Sigmoid colon (tissue), 7 donors: ENCODE data around the gene RPL19. TPM values are rescaled to one million over a fixed set of nuclear protein-coding genes. Genes with fewer than 3 reads are reported as not detected.

Experiments used
- DNase-seq: peaks from one replicate; pipeline ENCODE4 v3.0.0-alpha.2; 2019
- H3K27ac ChIP-seq, 4 donors: fragments of 200-600 bp; sonication (generic); one replicate each; pipeline ENCODE4 v1.5.1; 2016 to 2019; ENCODE audit warnings: mild to moderate bottlenecking in 1 of 4
- H3K27me3 ChIP-seq, 3 donors: fragments of 200-600 bp; sonication (generic); one replicate each; pipeline ENCODE4 v1.5.1; 2019; ENCODE audit warnings: mild to moderate bottlenecking in 1 of 3
- H3K36me3 ChIP-seq, 4 donors: fragments of 200-600 bp; sonication (generic); one replicate each; pipeline ENCODE4 v1.5.1; 2016 to 2019
- H3K4me1 ChIP-seq, 4 donors: fragments of 200-600 bp; sonication (generic); one replicate each; pipeline ENCODE4 v1.5.1; 2017 to 2019
- H3K4me3 ChIP-seq, 4 donors: fragments of 200-600 bp; sonication (generic); one replicate each; pipeline ENCODE4 v1.5.1; 2017 to 2019; ENCODE audit warnings: mild to moderate bottlenecking in 2 of 4, moderate library complexity in 1 of 4
- H3K9me3 ChIP-seq, 4 donors: fragments of 200-600 bp in 3 of 4; sonication (generic) in 3 of 4; one replicate each; pipeline versions ENCODE4 v1.5.1 to v1.6.1; 2013 to 2019
- CTCF ChIP-seq, 4 experiments: fragments of 450-650 bp in 3 of 4; fragments of 200-600 bp in 1 of 4; IDR thresholded peaks; one replicate each; pipeline ENCODE4 v1.5.1; 2016 to 2019; ENCODE audit warnings: antibody characterized with exemption in 4 of 4, mild to moderate bottlenecking in 3 of 4, moderate library complexity in 2 of 4
- EP300 ChIP-seq, 4 donors: sonication (generic); formaldehyde crosslinking; IDR thresholded peaks; one replicate each; pipeline ENCODE4 v1.6.1; 2017; ENCODE audit warnings: antibody characterized with exemption in 4 of 4
- POLR2A ChIP-seq, 2 donors: fragments of 450-650 bp; IDR thresholded peaks; one replicate each; pipeline ENCODE4 v1.6.1; 2016; ENCODE audit warnings: antibody characterized with exemption in 2 of 2, mild to moderate bottlenecking in 2 of 2, moderate library complexity in 2 of 2
- POLR2AphosphoS5 ChIP-seq, 4 donors: sonication (generic); formaldehyde crosslinking; IDR thresholded peaks; one replicate each; pipeline ENCODE4 v1.6.1; 2017; ENCODE audit warnings: antibody characterized with exemption in 4 of 4
- WGBS, 2 donors: extraction: QIAGEN DNeasy Blood & Tissue Kit; methylation state at CpG; one replicate each; pipeline ENCODE4 v1.1.7; 2013; 5-methylcytosine and 5-hydroxymethylcytosine counted together
- intact Hi-C: fragments of 100-400 bp; cut with DNase I; formaldehyde crosslinking; loops from one replicate; pipeline ENCODE4 v1.15.1; 2023
- polyA plus RNA-seq, 3 donors: library from polyadenylated mRNA; stranded (reverse); fragments of 200-250 nt; gene quantifications; one replicate each; pipeline ENCODE4 v1.2.3, GENCODE V29; 2013
- total RNA-seq, 4 donors: library from RNA; depleted of rRNA; stranded (reverse); fragments of >200 nt; gene quantifications; one replicate each; pipeline ENCODE4 v1.1.0, GENCODE V29; 2016
- donor health status: healthy with polysubstance abuse.
- donor health status: Bipolar disorder and iron deficiency.
- donor health status: healthy.

The RPL19 gene
- total and polyA plus RNA-seq, 7 donors = 2,689 to 4,685 (median 3,919) TPM

GRCh38 chr17:39151943-39152818, 47.9 kb upstream of the RPL19 start:
- Histone ChIP-seq H3K27ac (peak overlapping the region; percentile 89 to 96 (median 90)), H3K27me3 (peaks cover 14 to 23% (median 15%) of the 10 kb centered on the region in 3 donors), H3K4me1 (peaks cover 0 to 28% (median 24%) of the 10 kb centered on the region in 4 donors), H3K9me3 (no peaks in the 10 kb centered on the region), H3K4me3 (peak overlapping the region; percentile 29 to 88 (median 72)), H3K36me3 (no peaks in the 10 kb centered on the region)
- 4 to 14% methylated on average over 25 of the region's 25 CpGs for WGBS, 2 donors
- intact Hi-C loops = loop anchor here (1.0 to 5.0 kb wide), 3 partner anchors 85 to 285 kb away; no protein-coding TSS in a partner anchor
- DNase-seq = peak; percentile 76
- no peak for TF ChIP-seq EP300 (IDR thresholded peaks at IDR 0.05)
- TF ChIP-seq POLR2A (IDR thresholded peaks at IDR 0.05) = no peak

- TF ChIP-seq CTCF (IDR thresholded peaks at IDR 0.05) (peak in 2 of 4 experiments; percentile 17 to 24), POLR2A (IDR thresholded peaks at IDR 0.05) (no peak), EP300 (IDR thresholded peaks at IDR 0.05) (no peak), POLR2AphosphoS5 (IDR thresholded peaks at IDR 0.05) (peak; percentile 28 to 73 (median 38))
- DNase-seq = peak; percentile 97
Observed at GRCh38 chr17:39153599-39154051, 46.5 kb upstream of the RPL19 start.

GRCh38 chr17:39155654-39156053, 44.4 kb upstream of the RPL19 start:
- intact Hi-C loops = no loop called here
- Histone ChIP-seq H3K9me3 (no peaks in the 10 kb centered on the region), H3K27ac (no peak overlapping the region), H3K4me3 (no peak overlapping the region), H3K4me1 (peaks cover 0 to 27% (median 21%) of the 10 kb centered on the region in 4 donors), H3K27me3 (peaks cover 12 to 16% (median 15%) of the 10 kb centered on the region in 3 donors), H3K36me3 (no peaks in the 10 kb centered on the region)
- 27 to 58% methylated on average over 2 of the region's 2 CpGs for WGBS, 2 donors
- DNase-seq = no peak
- TF ChIP-seq POLR2A (IDR thresholded peaks at IDR 0.05) (no peak), EP300 (IDR thresholded peaks at IDR 0.05) (no peak), POLR2AphosphoS5 (IDR thresholded peaks at IDR 0.05) (no peak), CTCF (IDR thresholded peaks at IDR 0.05) (no peak)

More at GRCh38 chr17:39153599-39154051, 46.5 kb upstream of the RPL19 start:
- Histone ChIP-seq H3K4me3 (peak overlapping the region; percentile 64 to 88 (median 74)), H3K9me3 (no peaks in the 10 kb centered on the region), H3K27me3 (peaks cover 14 to 21% (median 15%) of the 10 kb centered on the region in 3 donors), H3K27ac (peak overlapping the region; percentile 89 to 96 (median 90)), H3K4me1 (peaks cover 0 to 28% (median 24%) of the 10 kb centered on the region in 4 donors), H3K36me3 (no peaks in the 10 kb centered on the region)
- WGBS, 2 donors = 0% methylated on average over 16 of the region's 16 CpGs
- intact Hi-C loops = loop anchor here (5.0 kb wide), 2 partner anchors 86 to 286 kb away; no protein-coding TSS in a partner anchor

- Histone ChIP-seq H3K27ac (no peak overlapping the region), H3K27me3 (peaks cover 5 to 8% (median 7%) of the 10 kb centered on the region in 3 donors), H3K36me3 (no peaks in the 10 kb centered on the region), H3K9me3 (no peaks in the 10 kb centered on the region), H3K4me3 (no peak overlapping the region), H3K4me1 (peaks cover 0 to 18% (median 15%) of the 10 kb centered on the region in 4 donors)
- no peak for DNase-seq
- TF ChIP-seq POLR2A (IDR thresholded peaks at IDR 0.05) = no peak
- no peak for TF ChIP-seq CTCF (IDR thresholded peaks at IDR 0.05)
- no peak for TF ChIP-seq EP300 (IDR thresholded peaks at IDR 0.05)
- no peak for TF ChIP-seq POLR2AphosphoS5 (IDR thresholded peaks at IDR 0.05)
- intact Hi-C loops = no loop called here
- 74 to 81% methylated on average over 7 of the region's 7 CpGs for WGBS, 2 donors
Observed at GRCh38 chr17:39156491-39156890, 43.6 kb upstream of the RPL19 start.

GRCh38 chr17:39158623-39159022, 41.5 kb upstream of the RPL19 start:
- Histone ChIP-seq H3K4me3 (no peak overlapping the region), H3K4me1 (peaks cover 0 to 3% (median under 1%) of the 10 kb centered on the region in 4 donors), H3K27ac (no peak overlapping the region), H3K27me3 (peaks cover 0 to 5% (median 0%) of the 10 kb centered on the region in 3 donors), H3K36me3 (no peaks in the 10 kb centered on the region), H3K9me3 (no peaks in the 10 kb centered on the region)
- intact Hi-C loops = no loop called here
- no peak for DNase-seq
- WGBS, 2 donors = 88 to 93% methylated on average over 2 of the region's 2 CpGs
- no peak for TF ChIP-seq POLR2A (IDR thresholded peaks at IDR 0.05)
- TF ChIP-seq EP300 (IDR thresholded peaks at IDR 0.05) = no peak
- TF ChIP-seq POLR2AphosphoS5 (IDR thresholded peaks at IDR 0.05) = no peak
- no peak for TF ChIP-seq CTCF (IDR thresholded peaks at IDR 0.05)
